CD4-positive, alpha-beta T cell treated with Interleukin-15 for 1 hour (primary cell): Measurements from ENCODE around the gene FLT3.
A peak's percentile ranks its signal among the peaks of the same experiment; 100 is the strongest.
"Not testable (repeated sequence)": the region's sequence is repeated elsewhere in the genome, so short reads cannot be mapped to it uniquely, and the experiment has no call there.

Experiments used
- DNase-seq: peaks from one replicate; pipeline ENCODE4 v3.0.0-alpha.2; 2020

The FLT3 gene

DNA sequence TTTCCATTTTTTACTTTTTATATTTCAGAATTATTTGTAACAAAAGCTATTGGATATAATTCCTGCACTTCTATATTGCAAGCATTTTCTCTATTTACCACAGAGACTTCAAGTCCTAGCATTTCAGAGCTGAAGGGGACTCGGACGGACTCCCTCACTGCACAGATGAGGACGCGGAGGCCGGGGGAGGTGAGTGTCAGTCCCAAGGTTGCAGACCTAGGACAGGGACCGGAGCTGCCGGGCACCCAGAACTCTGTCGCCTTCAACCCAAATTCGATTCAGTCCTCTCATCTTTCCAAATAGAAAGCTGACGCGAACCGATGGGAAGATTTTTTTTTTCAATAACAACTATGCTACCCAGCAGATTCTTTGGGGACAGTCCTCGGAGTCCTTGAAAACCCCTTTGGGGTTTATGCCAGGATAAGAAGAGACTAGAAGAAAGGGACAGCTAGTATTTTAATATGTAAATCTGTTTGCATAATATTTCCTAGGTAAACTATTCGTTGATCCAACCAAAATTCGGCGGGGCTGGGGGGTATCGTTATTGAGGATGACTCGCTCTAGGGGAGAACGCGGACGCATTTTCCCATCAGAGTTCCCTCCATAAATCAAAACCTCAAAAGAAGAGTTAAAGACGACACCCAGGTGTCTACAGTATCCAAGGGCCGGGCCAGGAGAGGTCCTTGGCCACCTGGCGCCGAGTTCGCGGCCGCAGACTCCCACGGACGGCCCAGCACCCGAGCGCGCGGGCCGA is 803 bp downstream of the FLT3 start:
- no peak for DNase-seq

- no peak for DNase-seq
Measured at GRCh38 chr13:28097503-28097902, 2.9 kb downstream of the FLT3 start.

- DNase-seq, result no peak
Measured at GRCh38 chr13:28094306-28094705, 6.1 kb downstream of the FLT3 start.

- no peak for DNase-seq
Measured at GRCh38 chr13:28093881-28094280, 6.5 kb downstream of the FLT3 start.

GRCh38 chr13:28092431-28092830 is 7.9 kb downstream of the FLT3 start:
- no peak for DNase-seq

- no peak for DNase-seq
Measured at GRCh38 chr13:28089065-28089464, 11.3 kb downstream of the FLT3 start.

GRCh38 chr13:28077820-28078219 is 22.6 kb downstream of the FLT3 start:
- not testable (repeated sequence) for DNase-seq

DNA sequence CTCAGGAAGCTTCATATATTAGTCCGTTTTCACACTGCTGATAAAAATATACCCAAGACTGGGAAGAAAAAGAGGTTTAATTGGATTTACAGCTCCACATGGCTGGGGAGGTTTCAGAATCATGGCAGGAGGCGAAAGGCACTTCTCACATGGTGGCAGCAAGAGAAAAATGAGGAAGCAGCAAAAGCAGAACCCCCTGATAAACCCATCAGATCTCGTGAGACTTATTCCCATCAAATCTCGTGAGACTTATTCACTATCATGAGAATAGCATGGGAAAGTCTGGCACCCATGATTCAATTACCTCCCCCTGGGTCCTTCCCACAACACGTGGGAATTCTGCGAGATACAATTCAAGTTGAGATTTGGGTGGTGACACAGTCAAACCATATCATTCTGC is 23.1 kb downstream of the FLT3 start:
- DNase-seq, result no peak

DNA sequence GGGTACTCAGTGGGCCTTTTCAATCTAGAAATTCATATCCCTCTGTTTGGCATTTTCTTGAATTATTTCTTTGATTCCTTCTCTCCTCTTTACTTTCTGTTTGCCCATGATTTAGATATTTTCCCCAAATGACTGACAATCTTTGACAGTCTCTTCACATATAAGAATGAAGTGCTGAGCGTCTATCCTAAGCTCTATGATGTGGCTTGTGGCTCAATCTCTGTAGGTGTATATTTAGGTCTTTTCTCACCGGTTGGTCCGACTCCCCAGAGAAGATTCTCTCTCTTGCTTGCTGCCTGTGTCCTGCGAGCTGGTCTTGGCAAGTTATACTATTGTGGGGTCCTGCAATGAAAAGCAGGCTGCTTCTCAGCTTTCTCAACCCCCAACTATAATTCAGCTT is 29.0 kb downstream of the FLT3 start:
- DNase-seq, result no peak

GRCh38 chr13:28067491-28067890 is 32.9 kb downstream of the FLT3 start:
- DNase-seq, result no peak

DNA sequence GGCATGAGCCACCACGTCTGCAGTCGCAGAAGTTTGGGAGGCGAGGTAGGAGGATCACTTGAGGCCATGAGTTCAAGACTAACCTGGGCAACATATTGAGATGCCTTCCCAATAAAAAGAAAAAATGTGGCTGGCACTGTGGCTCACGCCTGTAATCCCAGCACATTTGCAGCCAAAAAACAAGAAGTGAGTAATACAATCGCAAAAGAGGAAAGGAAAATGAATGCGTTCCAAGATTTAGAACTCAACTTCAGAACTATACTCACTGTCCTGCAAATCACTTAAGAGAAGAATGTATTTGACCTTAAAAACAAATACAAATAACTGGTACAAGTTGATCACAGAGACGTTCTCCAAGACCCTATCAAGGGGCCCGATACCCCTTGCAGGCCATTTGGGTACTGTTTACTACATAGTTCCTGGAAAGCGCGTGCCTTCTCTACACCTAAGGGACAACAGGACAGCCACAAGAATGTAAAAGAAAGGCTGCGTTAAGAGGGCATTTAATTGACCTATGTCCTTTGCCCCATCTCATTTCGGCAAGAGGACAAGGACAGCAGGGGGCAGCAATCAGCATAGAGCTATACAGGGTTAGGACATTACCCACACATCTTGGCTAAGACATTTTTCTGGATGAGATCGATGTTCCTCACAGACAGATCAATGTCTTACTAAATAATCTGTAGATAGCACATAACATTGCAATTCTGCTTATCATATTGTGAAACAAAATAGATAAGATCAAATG is 41.3 kb downstream of the FLT3 start:
- DNase-seq, result peak; percentile 22

DNA sequence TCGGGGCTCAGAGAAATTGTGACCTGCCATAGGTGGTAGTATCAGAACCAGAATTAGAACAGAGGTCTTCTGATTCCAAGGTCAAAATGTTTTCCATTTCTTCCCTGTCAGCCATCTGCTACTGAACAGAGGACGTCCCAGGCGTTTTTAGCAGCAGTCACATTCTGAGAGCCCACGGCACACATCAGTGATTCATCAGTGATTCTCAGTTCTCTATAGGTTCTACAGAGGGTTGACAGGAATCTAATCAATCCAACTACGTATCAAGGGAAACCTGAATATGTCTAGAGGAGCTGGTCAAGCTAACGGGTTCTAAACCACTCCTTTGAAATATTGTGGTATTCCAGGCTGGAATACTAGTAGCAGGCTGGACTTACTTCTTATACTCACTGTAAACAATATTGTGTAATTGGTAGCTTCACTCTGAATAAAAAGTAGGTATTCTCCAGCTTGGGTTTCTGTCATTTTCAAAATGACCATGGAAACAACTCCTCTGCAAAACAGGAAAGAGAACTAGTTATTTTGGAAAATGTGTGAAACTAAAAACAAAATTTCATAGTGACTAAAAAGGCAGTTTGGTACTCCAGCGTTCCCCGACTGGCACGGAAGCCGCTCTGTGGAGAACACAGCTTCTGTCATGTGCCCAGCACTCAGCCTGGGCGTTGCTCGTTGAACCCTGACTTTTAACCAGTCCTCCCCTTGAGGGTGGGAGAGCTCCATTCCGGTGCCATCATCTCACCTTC is 43.2 kb downstream of the FLT3 start:
- DNase-seq, result no peak

DNA sequence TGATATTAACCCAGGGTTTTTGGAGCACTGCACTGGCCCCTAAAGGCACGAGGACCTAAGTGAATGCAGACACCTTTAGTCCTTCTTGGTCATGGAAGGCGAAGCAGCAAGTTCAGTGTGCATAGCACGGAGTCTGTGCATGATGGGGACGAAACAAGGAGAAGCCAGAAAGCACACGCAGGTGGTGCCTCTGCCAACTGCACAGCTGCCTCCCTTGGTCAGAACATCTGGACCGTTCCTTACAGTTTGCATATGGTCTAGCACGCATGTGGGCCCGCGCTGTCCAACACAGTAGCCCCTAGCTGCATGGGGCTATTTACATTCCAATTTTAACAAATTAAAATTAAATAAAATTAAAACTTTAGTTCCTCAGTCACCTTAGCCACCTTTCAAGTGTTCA is 44.0 kb downstream of the FLT3 start:
- DNase-seq, result no peak

- DNase-seq, result no peak
Measured at GRCh38 chr13:28055357-28055756, 45.0 kb downstream of the FLT3 start.

GRCh38 chr13:28052945-28053344 is 47.4 kb downstream of the FLT3 start:
- no peak for DNase-seq

- DNase-seq, result no peak
Measured at GRCh38 chr13:28049880-28050875, 50.2 kb downstream of the FLT3 start.

DNA sequence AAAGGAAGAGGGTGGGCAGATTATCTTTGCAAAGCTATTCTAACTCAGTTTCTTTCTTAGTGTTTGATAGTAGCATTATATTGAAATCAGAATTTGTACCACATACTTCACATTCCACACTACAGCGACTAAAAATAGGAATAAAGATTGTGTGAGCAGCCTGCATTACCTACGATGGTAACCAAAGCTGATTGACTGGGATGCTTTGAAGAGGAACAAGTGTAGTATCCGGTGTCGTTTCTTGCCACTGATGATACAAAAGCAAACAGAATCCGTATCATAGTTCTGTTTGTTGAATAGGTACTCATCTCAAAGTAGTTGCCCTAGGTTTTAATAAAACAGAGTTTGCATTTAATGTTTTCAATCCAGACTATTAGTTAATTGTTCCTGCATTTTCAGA is 51.2 kb downstream of the FLT3 start:
- no peak for DNase-seq

DNA sequence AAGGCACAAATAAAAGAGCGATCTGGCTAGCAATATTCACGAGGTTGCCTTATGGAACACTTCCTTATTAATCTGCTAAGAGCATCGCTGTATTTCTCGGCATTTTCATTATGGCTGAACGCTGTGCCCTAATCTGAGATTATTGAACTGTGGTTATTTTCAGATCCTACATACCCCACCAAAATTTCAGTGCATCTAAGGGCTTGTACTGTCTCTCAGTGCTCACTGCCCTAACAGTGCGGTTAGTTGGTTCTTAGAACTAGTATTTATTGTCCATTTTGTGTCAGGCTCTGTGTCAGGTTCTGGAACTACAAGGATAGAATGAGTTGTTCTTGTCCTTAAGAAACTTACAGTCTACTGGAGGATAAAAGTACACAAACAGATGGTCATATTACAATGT is 51.6 kb downstream of the FLT3 start:
- no peak for DNase-seq

GRCh38 chr13:28047757-28048388 is 52.5 kb downstream of the FLT3 start:
- DNase-seq, result peak; percentile 38

DNA sequence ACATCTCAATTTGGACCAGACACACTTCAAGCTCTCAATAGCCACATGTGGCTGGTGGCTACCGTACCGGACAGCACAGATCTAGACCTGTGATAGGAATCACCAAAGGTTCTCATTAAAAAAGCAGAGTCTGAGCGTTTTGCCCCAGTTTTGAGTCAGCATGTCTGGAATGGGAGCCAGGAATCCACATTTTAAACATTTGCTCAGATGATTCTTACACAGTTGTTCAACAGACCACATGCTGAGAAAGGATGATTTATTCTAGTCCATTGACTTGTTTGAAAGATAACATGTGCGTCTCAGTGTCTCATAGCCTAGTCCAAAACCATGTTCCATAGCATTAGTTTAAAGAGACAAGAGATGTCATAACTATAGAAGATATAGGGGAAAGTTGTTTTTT is 53.4 kb downstream of the FLT3 start:
- DNase-seq, result no peak

GRCh38 chr13:28045861-28046260 is 54.5 kb downstream of the FLT3 start:
- no peak for DNase-seq

GRCh38 chr13:28044608-28045007 is 55.8 kb downstream of the FLT3 start:
- no peak for DNase-seq
